ENCODE results near the gene DNAH12. TPM values are rescaled to one million over a fixed set of nuclear protein-coding genes. Genes with fewer than 3 reads are reported as not detected.
A peak's percentile ranks its signal among the peaks of the same experiment; 100 is the strongest.

Gene DNAH12
- total RNA-seq, 6 experiments from 2014 or later: 0.05 to 0.07 (median 0.05) TPM; not detected in 1

GRCh38 chr3:57555738-57556458 lies 11.8 kb upstream of the DNAH12 start, which contains the start of gene PDE12:
TSS of gene PDE12 (plus strand) at chr3:57556274. CDS start at chr3:57556380, 106 bp downstream.
- peak within 1 kb of the TSS; percentile 94 for H3K4me3 Mint-ChIP-seq
- TF ChIP-seq CTCF (IDR thresholded peaks at IDR 0.05): no peak
- H3K27me3 Mint-ChIP-seq (ENCODE audit: insufficient read depth): no peaks in the 10 kb centered on the region; the same call in 1 of the 2 replicates
- peak; percentile 85 for DNase-seq
- no peaks in the 10 kb centered on the region for H3K9me3 Mint-ChIP-seq
- peaks cover 42% of the 10 kb centered on the region for H3K36me3 Mint-ChIP-seq (ENCODE audit: low read depth)
- peaks cover 42% of the 10 kb centered on the region for H3K4me1 Mint-ChIP-seq (ENCODE audit: low read depth)
- peak within 1 kb of the TSS; percentile 98 for H3K27ac Mint-ChIP-seq

- Mint-ChIP-seq H3K36me3 (ENCODE audit: low read depth) (peaks cover 37% of the 10 kb centered on the region), H3K9me3 (no peaks in the 10 kb centered on the region), H3K4me3 (peak overlapping the region; percentile 94), H3K27ac (peak overlapping the region; percentile 98), H3K4me1 (ENCODE audit: low read depth) (peaks cover 36% of the 10 kb centered on the region), H3K27me3 (ENCODE audit: insufficient read depth) (no peaks in the 10 kb centered on the region; the same call in 1 of the 2 replicates)
- DNase-seq: no peak
- TF ChIP-seq CTCF (IDR thresholded peaks at IDR 0.05): no peak
Measured at GRCh38 chr3:57555306-57555705, 11.2 kb upstream of the DNAH12 start.

GRCh38 chr3:57546616-57547015 lies 2.5 kb upstream of the DNAH12 start:
- no peak for TF ChIP-seq CTCF (IDR thresholded peaks at IDR 0.05)
- Mint-ChIP-seq H3K27me3 (ENCODE audit: insufficient read depth) (no peaks in the 10 kb centered on the region; the same call in 1 of the 2 replicates), H3K36me3 (ENCODE audit: low read depth) (no peaks in the 10 kb centered on the region), H3K4me1 (ENCODE audit: low read depth) (peaks cover 18% of the 10 kb centered on the region), H3K27ac (no peak overlapping the region), H3K9me3 (no peaks in the 10 kb centered on the region), H3K4me3 (no peak overlapping the region)
- DNase-seq: no peak

GRCh38 chr3:57545636-57546268 lies 1.6 kb upstream of the DNAH12 start:
- no peaks in the 10 kb centered on the region for H3K9me3 Mint-ChIP-seq
- TF ChIP-seq CTCF (IDR thresholded peaks at IDR 0.05): no peak
- H3K27ac Mint-ChIP-seq: no peak overlapping the region
- no peaks in the 10 kb centered on the region for H3K36me3 Mint-ChIP-seq (ENCODE audit: low read depth)
- no peak for DNase-seq
- peaks cover 18% of the 10 kb centered on the region for H3K4me1 Mint-ChIP-seq (ENCODE audit: low read depth)
- H3K4me3 Mint-ChIP-seq: no peak overlapping the region
- H3K27me3 Mint-ChIP-seq (ENCODE audit: insufficient read depth): no peaks in the 10 kb centered on the region; the same call in 1 of the 2 replicates

- Mint-ChIP-seq H3K9me3 (no peaks in the 10 kb centered on the region), H3K4me1 (ENCODE audit: low read depth) (no peaks in the 10 kb centered on the region), H3K27me3 (ENCODE audit: insufficient read depth) (peaks cover 10% of the 10 kb centered on the region), H3K36me3 (ENCODE audit: low read depth) (no peaks in the 10 kb centered on the region), H3K4me3 (no peak overlapping the region), H3K27ac (no peak overlapping the region)
- DNase-seq: no peak
- TF ChIP-seq CTCF (IDR thresholded peaks at IDR 0.05): no peak
Measured at GRCh38 chr3:57538465-57538864, 5.7 kb downstream of the DNAH12 start.

Measured in HFFc6 (cell line).